LNCAP (cell line): ENCODE results near the gene ARMH4.

Source experiments
- CTCF ChIP-seq: fragments of 450-650 bp; IDR thresholded peaks from 2 replicates; pipeline ENCODE4 v1.5.1; 2017; ENCODE audit warnings: mild to moderate bottlenecking

The ARMH4 gene

GRCh38 chr14:58107947-58108552 lies 44.0 kb downstream of the ARMH4 start:
- TF ChIP-seq CTCF = peak; percentile 91

DNA sequence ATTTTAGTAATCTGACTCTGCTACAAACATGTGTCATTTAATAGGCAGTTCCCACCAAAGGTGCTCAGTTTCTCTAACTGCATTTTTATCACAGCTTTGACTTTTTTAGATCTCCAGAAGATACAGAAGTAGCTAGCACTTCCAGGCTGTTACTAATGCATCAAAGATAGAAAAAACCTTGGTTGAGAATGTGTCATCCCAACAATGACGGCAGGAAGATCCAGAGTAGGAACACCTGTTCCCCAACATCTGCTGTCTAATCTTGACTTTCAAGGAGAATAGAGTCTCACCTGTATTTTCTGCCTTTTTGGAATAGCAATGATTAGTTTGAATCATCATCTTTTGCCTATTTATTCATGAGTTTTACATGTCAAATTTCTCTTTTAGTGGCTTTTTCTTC lies 45.0 kb downstream of the ARMH4 start:
- no peak for TF ChIP-seq CTCF

DNA sequence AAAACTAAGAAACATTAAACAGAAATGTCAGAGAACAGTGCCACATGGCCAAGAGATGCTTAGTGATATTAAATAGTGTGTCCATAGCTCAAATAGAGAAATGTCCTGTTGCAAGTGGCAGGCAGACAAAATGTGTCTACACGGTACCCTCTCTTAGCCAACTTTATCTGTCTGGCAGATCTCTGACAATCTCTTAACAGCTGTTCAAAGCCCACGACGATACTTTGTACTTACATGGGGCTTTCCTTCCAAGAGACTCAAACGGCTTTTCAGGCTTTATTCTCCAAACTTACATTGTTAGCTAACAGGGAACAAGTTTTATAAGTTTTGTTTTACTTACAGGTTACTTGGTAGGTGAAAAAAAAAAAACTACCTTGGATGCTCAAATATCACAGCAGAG lies 45.6 kb downstream of the ARMH4 start:
- no peak for TF ChIP-seq CTCF

DNA sequence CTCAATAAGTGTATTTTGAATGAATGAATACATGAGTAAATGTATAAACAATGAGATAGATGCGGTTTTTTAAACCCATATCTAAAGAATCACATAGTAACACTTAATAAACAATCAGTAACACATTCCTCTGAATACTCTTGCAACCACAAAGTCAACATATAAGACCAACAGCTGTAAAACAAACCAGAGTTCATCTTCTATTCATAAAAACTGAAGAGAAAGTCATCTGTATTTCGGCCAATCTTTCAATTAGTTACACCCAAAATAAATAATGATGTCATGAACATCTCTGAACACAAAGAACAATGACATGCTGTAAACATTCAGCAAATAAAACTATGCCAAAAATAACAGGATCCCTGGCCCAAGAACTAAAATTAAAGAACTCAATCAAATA lies 47.2 kb downstream of the ARMH4 start:
- TF ChIP-seq CTCF = no peak

DNA sequence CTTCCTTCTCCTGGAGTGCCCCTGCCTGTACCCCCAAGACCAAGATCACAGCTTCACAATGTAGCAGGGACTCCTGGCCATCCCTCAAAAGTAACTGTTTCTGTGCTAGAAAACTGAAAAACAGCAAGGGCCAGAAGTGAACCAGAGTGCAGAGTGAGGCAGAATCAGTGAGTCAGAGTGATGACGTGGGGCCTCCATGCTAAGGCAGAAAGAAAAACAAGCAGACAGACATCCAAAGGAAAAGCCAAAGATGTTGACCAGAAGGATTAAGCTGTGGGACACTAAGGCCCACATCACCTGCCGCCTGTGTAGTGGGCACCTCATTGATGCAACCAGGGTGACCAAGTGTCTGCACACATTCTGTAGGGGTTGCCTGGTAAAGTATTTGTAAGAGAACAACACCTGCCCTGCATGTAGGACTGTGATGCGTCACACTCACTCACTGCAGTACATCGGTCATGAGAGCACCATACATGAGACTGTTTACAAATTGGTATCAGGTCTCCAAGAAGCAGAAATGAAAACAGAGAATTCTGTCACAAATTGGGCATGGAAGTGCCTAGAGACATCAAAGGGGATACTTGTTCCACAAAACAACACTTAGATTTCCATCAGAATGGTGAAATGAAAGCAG lies 51.2 kb downstream of the ARMH4 start:
- TF ChIP-seq CTCF = no peak

GRCh38 chr14:58099682-58100081 lies 52.3 kb downstream of the ARMH4 start:
- no peak for TF ChIP-seq CTCF

GRCh38 chr14:58098507-58098906 lies 53.5 kb downstream of the ARMH4 start:
- TF ChIP-seq CTCF = no peak

- no peak for TF ChIP-seq CTCF
Measured at GRCh38 chr14:58096731-58097130, 55.3 kb downstream of the ARMH4 start.
